HEK293 (cell line): ENCODE measurements around the gene PCSK5.

ENCODE experiments used
- CTCF ChIA-PET: fragments of 350-600 bp; formaldehyde crosslinking; extraction: SDS; loops from one replicate; lab custom pipeline; 2021; ENCODE audit warnings: antibody characterized with exemption; lab: Yijun Ruan, JAX
- POLR2A ChIA-PET: fragments of 300-600 bp; formaldehyde crosslinking; extraction: SDS; loops from one replicate; lab custom pipeline; 2020; ENCODE audit warnings: antibody characterized with exemption, inconsistent platforms; lab: Yijun Ruan, JAX
- H3K27ac ChIP-seq: fragments of 200-500 bp; sonication (Bioruptor generic); 2 replicates; pipeline ENCODE4 v1.5.1; 2014; ENCODE audit warnings: low read depth, low read length, control low read depth, inconsistent platforms; ENCODE audit errors: extremely low read depth
- H3K36me3 ChIP-seq, 2 experiments: fragments of 200-500 bp in 1 of 2; sonication (Bioruptor generic) in 1 of 2; 1 replicate in 1 of 2; 2 replicates in 1 of 2; pipeline ENCODE4 v1.5.1; 2014 to 2017; ENCODE audit warnings: inconsistent platforms in 2 of 2, low read length in 2 of 2; ENCODE audit not compliant: control insufficient read depth in 2 of 2, insufficient read depth in 1 of 2
- H3K4me1 ChIP-seq: fragments of 200-500 bp; sonication (Bioruptor generic); 2 replicates; pipeline ENCODE4 v1.5.1; 2014; ENCODE audit warnings: mild to moderate bottlenecking, low read length, inconsistent platforms; ENCODE audit not compliant: control insufficient read depth, insufficient read depth
- H3K4me3 ChIP-seq: 2 replicates; pipeline ENCODE4 v1.5.1; 2011; ENCODE audit warnings: low read depth, mild to moderate bottlenecking, control low read depth, low read length, moderate library complexity
- H3K9me3 ChIP-seq: fragments of 200-500 bp; sonication (Bioruptor generic); 2 replicates; pipeline ENCODE4 v1.5.1; 2014; ENCODE audit warnings: low read depth, low read length, inconsistent platforms; ENCODE audit not compliant: control insufficient read depth, insufficient read depth
- INSM2 ChIP-seq: fragments of 450-650 bp; formaldehyde crosslinking; IDR thresholded peaks from 2 replicates; pipeline ENCODE4 v1.5.1; 2016; ENCODE audit warnings: missing biosample characterization, missing genetic modification characterization
- KLF17 ChIP-seq: fragments of 450-650 bp; formaldehyde crosslinking; IDR thresholded peaks from 2 replicates; pipeline ENCODE4 v1.5.1; 2016; ENCODE audit warnings: missing biosample characterization, missing genetic modification characterization
- PRDM6 ChIP-seq: fragments of 450-650 bp; formaldehyde crosslinking; IDR thresholded peaks from 2 replicates; pipeline ENCODE4 v1.5.1; 2017; ENCODE audit warnings: missing biosample characterization, missing genetic modification characterization
- SP3 ChIP-seq: fragments of 450-650 bp; formaldehyde crosslinking; IDR thresholded peaks from 2 replicates; pipeline ENCODE4 v1.5.1; 2016; ENCODE audit warnings: missing biosample characterization, missing genetic modification characterization
- ZBTB7A ChIP-seq: fragments of 450-650 bp; formaldehyde crosslinking; IDR thresholded peaks from 2 replicates; pipeline ENCODE4 v1.5.1; 2016; ENCODE audit warnings: low read depth, missing biosample characterization, missing genetic modification characterization
- ZFP37 ChIP-seq: fragments of 450-650 bp; formaldehyde crosslinking; IDR thresholded peaks from 2 replicates; pipeline ENCODE4 v1.5.1; 2016; ENCODE audit warnings: missing biosample characterization, missing genetic modification characterization
- ZIC2 ChIP-seq: fragments of 450-650 bp; formaldehyde crosslinking; IDR thresholded peaks from 2 replicates; pipeline ENCODE4 v1.5.1; 2016; ENCODE audit warnings: missing biosample characterization, missing genetic modification characterization
- ZNF266 ChIP-seq: fragments of 450-650 bp; formaldehyde crosslinking; IDR thresholded peaks from 2 replicates; pipeline ENCODE4 v1.5.1; 2016; ENCODE audit warnings: missing biosample characterization, missing genetic modification characterization, low read depth
- ZNF350 ChIP-seq: fragments of 450-650 bp; formaldehyde crosslinking; IDR thresholded peaks from 2 replicates; pipeline ENCODE4 v1.5.0; 2017; ENCODE audit warnings: missing biosample characterization, mild to moderate bottlenecking, missing genetic modification characterization
- ZNF404 ChIP-seq: fragments of 450-650 bp; formaldehyde crosslinking; IDR thresholded peaks from 2 replicates; pipeline ENCODE4 v1.5.1; 2017; ENCODE audit warnings: missing biosample characterization, missing genetic modification characterization
- ZNF426 ChIP-seq: fragments of 450-650 bp; formaldehyde crosslinking; IDR thresholded peaks from 2 replicates; pipeline ENCODE4 v1.5.1; 2017; ENCODE audit warnings: missing biosample characterization, missing genetic modification characterization, mild to moderate bottlenecking, inconsistent platforms, moderate library complexity
- ZNF530 ChIP-seq: fragments of 450-650 bp; formaldehyde crosslinking; IDR thresholded peaks from 2 replicates; pipeline ENCODE4 v1.5.1; 2016; ENCODE audit warnings: low read depth, missing biosample characterization, missing genetic modification characterization
- ZNF544 ChIP-seq: fragments of 450-650 bp; formaldehyde crosslinking; IDR thresholded peaks from 2 replicates; pipeline ENCODE4 v1.5.0; 2017; ENCODE audit warnings: missing biosample characterization, missing genetic modification characterization
- ZNF549 ChIP-seq: fragments of 450-650 bp; IDR thresholded peaks from 2 replicates; pipeline ENCODE4 v1.5.1; 2018; ENCODE audit warnings: missing biosample characterization, missing genetic modification characterization, mild to moderate bottlenecking, inconsistent platforms, moderate library complexity
- ZNF560 ChIP-seq: fragments of 450-650 bp; formaldehyde crosslinking; IDR thresholded peaks from 2 replicates; pipeline ENCODE4 v1.5.1; 2017; ENCODE audit warnings: missing biosample characterization, missing genetic modification characterization, borderline replicate concordance
- ZNF596 ChIP-seq: fragments of 450-650 bp; IDR thresholded peaks from 2 replicates; pipeline ENCODE4 v1.5.0; 2018; ENCODE audit warnings: missing biosample characterization, mild to moderate bottlenecking, missing genetic modification characterization, moderate library complexity
- ZNF626 ChIP-seq: fragments of 450-650 bp; sonication (Bioruptor Pico); formaldehyde crosslinking; IDR thresholded peaks from 2 replicates; pipeline ENCODE4 v1.5.1; 2018; ENCODE audit warnings: missing biosample characterization, missing genetic modification characterization, inconsistent platforms
- ZNF660 ChIP-seq: fragments of 450-650 bp; IDR thresholded peaks from 2 replicates; pipeline ENCODE4 v1.5.1; 2018; ENCODE audit warnings: missing biosample characterization, mild to moderate bottlenecking, missing genetic modification characterization
- ZNF707 ChIP-seq: fragments of 450-650 bp; formaldehyde crosslinking; IDR thresholded peaks from 2 replicates; pipeline ENCODE4 v1.5.1; 2016; ENCODE audit warnings: missing biosample characterization, missing genetic modification characterization
- ZNF768 ChIP-seq: fragments of 450-650 bp; formaldehyde crosslinking; IDR thresholded peaks from 2 replicates; pipeline ENCODE4 v1.5.1; 2018; ENCODE audit warnings: missing biosample characterization, mild to moderate bottlenecking, missing genetic modification characterization
- ZNF777 ChIP-seq: fragments of 450-650 bp; formaldehyde crosslinking; IDR thresholded peaks from 2 replicates; pipeline ENCODE4 v1.5.1; 2017; ENCODE audit warnings: missing biosample characterization, missing genetic modification characterization, borderline replicate concordance
- ZNF792 ChIP-seq: fragments of 450-650 bp; formaldehyde crosslinking; IDR thresholded peaks from 2 replicates; pipeline ENCODE4 v1.5.1; 2016; ENCODE audit warnings: missing biosample characterization, missing genetic modification characterization
- ZSCAN23 ChIP-seq: fragments of 450-650 bp; formaldehyde crosslinking; IDR thresholded peaks from 2 replicates; pipeline ENCODE4 v1.5.1; 2016; ENCODE audit warnings: missing biosample characterization, missing genetic modification characterization
- TF ChIP-seq, protein P1 (sequence below): fragments of 450-650 bp; formaldehyde crosslinking; IDR thresholded peaks from 2 replicates; pipeline ENCODE4 v1.5.1; 2016; ENCODE audit warnings: missing biosample characterization, missing genetic modification characterization
- TF ChIP-seq, protein P2 (sequence below): sonication (generic); formaldehyde crosslinking; IDR thresholded peaks from 2 replicates; pipeline ENCODE4 v1.8.1; 2022; ENCODE audit warnings: mild to moderate bottlenecking, moderate library complexity, missing genetic modification reagents
- TF ChIP-seq, protein P3 (sequence below): fragments of 450-650 bp; formaldehyde crosslinking; IDR thresholded peaks from 2 replicates; pipeline ENCODE4 v1.5.1; 2016; ENCODE audit warnings: missing biosample characterization, missing genetic modification characterization

Gene PCSK5

DNA sequence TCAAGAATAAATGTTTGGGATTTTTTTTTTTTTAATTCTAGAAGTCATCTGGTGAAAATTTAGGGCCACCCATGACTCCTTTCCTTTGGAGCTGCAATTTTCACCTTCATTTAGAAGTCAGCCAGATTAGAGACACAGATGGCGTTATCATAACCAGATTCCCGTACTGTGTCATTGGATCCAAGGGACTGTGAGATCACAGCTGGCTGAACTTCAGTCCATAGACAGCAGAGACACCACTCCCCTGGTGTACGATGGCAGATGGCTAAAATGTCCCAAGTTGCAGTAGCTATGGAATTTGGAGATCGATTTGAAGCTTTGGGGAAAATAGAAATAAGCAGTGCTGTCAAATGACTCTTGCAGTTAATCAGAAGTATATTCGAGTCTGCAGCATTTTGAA lies 287.5 kb downstream of the PCSK5 start:
- CTCF ChIA-PET, result no interaction called here
- no peak for TF ChIP-seq ZNF707 (tag by site-specific recombination)
- no peak for TF ChIP-seq ZNF426
- TF ChIP-seq ZNF266, result no peak
- TF ChIP-seq INSM2 (tag by site-specific recombination), result no peak
- no peak for TF ChIP-seq ZNF404 (tag by site-specific recombination)
- no peak for TF ChIP-seq ZNF777 (tag by site-specific recombination)
- no peak for TF ChIP-seq ZSCAN23 (tag by site-specific recombination)
- no peak for TF ChIP-seq ZNF350 (tag by site-specific recombination)
- no peak for TF ChIP-seq ZFP37 (tag by site-specific recombination)
- no peak for TF ChIP-seq ZNF549 (tag by site-specific recombination)
- no peak for TF ChIP-seq KLF17 (tag by site-specific recombination)
- TF ChIP-seq ZIC2 (tag by site-specific recombination), result no peak
- TF ChIP-seq ZNF560 (tag by site-specific recombination), result no peak
- H3K4me1 ChIP-seq, result no peaks in the 10 kb centered on the region

DNA sequence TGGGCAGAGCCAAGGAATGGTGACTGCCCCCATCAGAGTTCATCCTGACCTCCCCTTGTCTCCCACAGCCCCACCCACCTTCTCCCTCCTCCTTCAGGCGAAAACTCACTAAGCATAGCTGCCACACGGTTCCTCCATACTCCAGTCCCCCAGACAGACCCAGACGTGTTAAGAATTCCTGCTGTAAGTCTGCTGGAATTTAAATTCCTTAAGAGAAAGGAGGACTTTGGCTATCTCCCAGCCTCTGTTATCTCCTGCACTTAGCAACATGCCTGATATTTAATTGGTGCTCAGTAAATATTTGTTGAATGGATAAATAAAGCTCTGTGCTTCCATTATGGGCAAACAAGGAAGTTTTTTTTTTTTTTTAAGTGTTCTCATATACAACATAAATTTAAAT lies 290.1 kb downstream of the PCSK5 start:
- no peak overlapping the region for H3K27ac ChIP-seq
- no peak overlapping the region for H3K4me3 ChIP-seq
- peaks cover 0 to 27% of the 10 kb centered on the region in 2 experiments; a peak in 1 of 3 replicates for H3K36me3 ChIP-seq
- no peaks in the 10 kb centered on the region for H3K9me3 ChIP-seq
- CTCF ChIA-PET, result interaction anchor here (1.0 kb wide), 1 partner anchor 120 kb away, joined by 4 read pairs; no protein-coding TSS in a partner anchor
- no peaks in the 10 kb centered on the region for H3K4me1 ChIP-seq
- POLR2A ChIA-PET, result interaction anchor here (0.7 kb wide), 1 partner anchor 276 kb away, joined by 3 read pairs; no protein-coding TSS in a partner anchor
- TF ChIP-seq ZNF596 (tag by site-specific recombination) (no peak), ZNF660 (no peak), SP3 (tag by site-specific recombination) (no peak), ZNF768 (tag by site-specific recombination) (no peak), ZNF544 (no peak), ZNF792 (no peak), PRDM6 (tag by site-specific recombination) (no peak), ZNF530 (tag by site-specific recombination) (no peak), ZNF626 (tag by site-specific recombination) (no peak), ZBTB7A (tag by site-specific recombination) (no peak)
- TF ChIP-seq, protein P1, sequence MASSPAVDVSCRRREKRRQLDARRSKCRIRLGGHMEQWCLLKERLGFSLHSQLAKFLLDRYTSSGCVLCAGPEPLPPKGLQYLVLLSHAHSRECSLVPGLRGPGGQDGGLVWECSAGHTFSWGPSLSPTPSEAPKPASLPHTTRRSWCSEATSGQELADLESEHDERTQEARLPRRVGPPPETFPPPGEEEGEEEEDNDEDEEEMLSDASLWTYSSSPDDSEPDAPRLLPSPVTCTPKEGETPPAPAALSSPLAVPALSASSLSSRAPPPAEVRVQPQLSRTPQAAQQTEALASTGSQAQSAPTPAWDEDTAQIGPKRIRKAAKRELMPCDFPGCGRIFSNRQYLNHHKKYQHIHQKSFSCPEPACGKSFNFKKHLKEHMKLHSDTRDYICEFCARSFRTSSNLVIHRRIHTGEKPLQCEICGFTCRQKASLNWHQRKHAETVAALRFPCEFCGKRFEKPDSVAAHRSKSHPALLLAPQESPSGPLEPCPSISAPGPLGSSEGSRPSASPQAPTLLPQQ, result no peak
- TF ChIP-seq, protein P2, sequence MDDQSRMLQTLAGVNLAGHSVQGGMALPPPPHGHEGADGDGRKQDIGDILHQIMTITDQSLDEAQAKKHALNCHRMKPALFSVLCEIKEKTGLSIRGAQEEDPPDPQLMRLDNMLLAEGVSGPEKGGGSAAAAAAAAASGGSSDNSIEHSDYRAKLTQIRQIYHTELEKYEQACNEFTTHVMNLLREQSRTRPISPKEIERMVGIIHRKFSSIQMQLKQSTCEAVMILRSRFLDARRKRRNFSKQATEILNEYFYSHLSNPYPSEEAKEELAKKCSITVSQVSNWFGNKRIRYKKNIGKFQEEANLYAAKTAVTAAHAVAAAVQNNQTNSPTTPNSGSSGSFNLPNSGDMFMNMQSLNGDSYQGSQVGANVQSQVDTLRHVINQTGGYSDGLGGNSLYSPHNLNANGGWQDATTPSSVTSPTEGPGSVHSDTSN (CRISPR knock-in tag), result no peak
- TF ChIP-seq, protein P3, sequence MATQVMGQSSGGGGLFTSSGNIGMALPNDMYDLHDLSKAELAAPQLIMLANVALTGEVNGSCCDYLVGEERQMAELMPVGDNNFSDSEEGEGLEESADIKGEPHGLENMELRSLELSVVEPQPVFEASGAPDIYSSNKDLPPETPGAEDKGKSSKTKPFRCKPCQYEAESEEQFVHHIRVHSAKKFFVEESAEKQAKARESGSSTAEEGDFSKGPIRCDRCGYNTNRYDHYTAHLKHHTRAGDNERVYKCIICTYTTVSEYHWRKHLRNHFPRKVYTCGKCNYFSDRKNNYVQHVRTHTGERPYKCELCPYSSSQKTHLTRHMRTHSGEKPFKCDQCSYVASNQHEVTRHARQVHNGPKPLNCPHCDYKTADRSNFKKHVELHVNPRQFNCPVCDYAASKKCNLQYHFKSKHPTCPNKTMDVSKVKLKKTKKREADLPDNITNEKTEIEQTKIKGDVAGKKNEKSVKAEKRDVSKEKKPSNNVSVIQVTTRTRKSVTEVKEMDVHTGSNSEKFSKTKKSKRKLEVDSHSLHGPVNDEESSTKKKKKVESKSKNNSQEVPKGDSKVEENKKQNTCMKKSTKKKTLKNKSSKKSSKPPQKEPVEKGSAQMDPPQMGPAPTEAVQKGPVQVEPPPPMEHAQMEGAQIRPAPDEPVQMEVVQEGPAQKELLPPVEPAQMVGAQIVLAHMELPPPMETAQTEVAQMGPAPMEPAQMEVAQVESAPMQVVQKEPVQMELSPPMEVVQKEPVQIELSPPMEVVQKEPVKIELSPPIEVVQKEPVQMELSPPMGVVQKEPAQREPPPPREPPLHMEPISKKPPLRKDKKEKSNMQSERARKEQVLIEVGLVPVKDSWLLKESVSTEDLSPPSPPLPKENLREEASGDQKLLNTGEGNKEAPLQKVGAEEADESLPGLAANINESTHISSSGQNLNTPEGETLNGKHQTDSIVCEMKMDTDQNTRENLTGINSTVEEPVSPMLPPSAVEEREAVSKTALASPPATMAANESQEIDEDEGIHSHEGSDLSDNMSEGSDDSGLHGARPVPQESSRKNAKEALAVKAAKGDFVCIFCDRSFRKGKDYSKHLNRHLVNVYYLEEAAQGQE (tag by site-specific recombination), result no peak

More for the DNA sequence above, 287.5 kb downstream of the PCSK5 start:
- peaks cover 0 to 34% of the 10 kb centered on the region in 2 experiments; a peak in 2 of 3 replicates for H3K36me3 ChIP-seq
- POLR2A ChIA-PET, result no interaction called here
- no peak overlapping the region for H3K4me3 ChIP-seq
- H3K9me3 ChIP-seq, result no peaks in the 10 kb centered on the region
- no peak overlapping the region for H3K27ac ChIP-seq
